C4-2B (cell line): ENCODE data around the gene AMMECR1.

ENCODE experiments used
- H3K27ac ChIP-seq: fragments of 450-650 bp; 2 replicates; pipeline ENCODE4 v1.5.1; 2017
- ZFX ChIP-seq: fragments of 450-650 bp; IDR thresholded peaks from 2 replicates; pipeline ENCODE4 v1.6.1; 2017
- TF ChIP-seq, protein P1 (sequence below): fragments of 450-650 bp; conservative IDR thresholded peaks from 2 replicates; pipeline ENCODE4 v1.5.1; 2017; ENCODE audit warnings: mild to moderate bottlenecking

AMMECR1 gene

DNA sequence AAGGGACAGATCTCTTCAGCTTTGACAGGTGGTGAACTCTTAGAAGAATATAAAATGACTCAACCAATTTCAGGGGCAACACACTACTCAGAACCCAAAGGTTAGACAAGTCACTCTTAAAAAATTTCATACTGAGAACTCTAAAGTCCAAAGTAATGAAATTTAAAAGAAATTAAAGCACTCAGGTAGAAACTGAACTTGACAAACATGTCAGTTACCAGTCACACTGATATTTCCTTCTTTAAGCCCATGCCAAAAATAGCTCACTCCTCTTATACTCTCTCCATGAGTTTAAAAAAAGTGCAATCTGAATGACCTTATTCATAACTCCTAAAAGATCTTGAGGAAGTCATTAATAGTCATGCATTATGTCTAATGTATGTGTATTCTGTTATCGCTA is 40.3 kb downstream of the AMMECR1 start:
- no peak for TF ChIP-seq ZFX
- TF ChIP-seq, protein P1, sequence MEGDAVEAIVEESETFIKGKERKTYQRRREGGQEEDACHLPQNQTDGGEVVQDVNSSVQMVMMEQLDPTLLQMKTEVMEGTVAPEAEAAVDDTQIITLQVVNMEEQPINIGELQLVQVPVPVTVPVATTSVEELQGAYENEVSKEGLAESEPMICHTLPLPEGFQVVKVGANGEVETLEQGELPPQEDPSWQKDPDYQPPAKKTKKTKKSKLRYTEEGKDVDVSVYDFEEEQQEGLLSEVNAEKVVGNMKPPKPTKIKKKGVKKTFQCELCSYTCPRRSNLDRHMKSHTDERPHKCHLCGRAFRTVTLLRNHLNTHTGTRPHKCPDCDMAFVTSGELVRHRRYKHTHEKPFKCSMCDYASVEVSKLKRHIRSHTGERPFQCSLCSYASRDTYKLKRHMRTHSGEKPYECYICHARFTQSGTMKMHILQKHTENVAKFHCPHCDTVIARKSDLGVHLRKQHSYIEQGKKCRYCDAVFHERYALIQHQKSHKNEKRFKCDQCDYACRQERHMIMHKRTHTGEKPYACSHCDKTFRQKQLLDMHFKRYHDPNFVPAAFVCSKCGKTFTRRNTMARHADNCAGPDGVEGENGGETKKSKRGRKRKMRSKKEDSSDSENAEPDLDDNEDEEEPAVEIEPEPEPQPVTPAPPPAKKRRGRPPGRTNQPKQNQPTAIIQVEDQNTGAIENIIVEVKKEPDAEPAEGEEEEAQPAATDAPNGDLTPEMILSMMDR: no peak

DNA sequence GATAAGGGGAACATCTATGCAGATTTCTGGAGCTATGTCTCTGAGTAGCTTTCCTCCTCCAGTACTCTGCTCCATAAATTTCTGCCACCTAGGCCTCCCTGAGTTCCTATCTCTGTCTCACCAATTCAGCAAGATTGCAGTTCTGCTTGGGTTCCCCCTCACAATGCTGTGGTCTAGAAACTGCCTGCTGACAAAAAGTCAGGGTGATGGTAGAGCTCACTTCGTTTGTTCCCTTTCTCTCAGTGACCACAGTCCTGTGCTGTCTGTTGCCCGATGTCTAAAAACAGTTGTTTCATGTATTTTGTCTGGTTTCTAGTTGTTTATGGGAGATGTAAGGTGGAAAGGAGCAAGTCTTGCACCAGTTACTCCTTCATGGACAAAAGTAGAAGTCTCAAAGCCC is 41.1 kb downstream of the AMMECR1 start:
- no peak overlapping the region for H3K27ac ChIP-seq
- TF ChIP-seq, protein P1: no peak
- no peak for TF ChIP-seq ZFX

More for the DNA sequence above, 40.3 kb downstream of the AMMECR1 start:
- H3K27ac ChIP-seq: no peak overlapping the region

DNA sequence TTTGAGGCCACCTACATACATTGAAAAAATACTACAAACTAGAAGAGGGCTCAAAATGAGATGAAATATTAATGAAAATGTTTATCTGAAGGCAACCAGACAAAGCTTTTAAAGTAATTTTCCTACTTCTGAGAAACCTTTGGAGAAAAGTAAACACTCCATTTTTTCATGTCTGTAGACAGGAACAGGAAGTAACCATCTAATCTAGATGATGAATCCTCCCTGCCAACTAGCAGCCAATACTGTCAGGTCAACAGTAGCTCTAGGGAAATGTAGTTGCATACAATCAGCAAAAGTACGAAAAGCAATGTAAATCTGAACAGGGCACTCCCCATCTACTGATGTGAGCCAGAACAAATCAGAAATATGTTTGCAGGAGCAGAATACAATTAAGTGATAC is 49.0 kb downstream of the AMMECR1 start:
- TF ChIP-seq ZFX: no peak
- TF ChIP-seq, protein P1: no peak
- H3K27ac ChIP-seq: no peak overlapping the region

DNA sequence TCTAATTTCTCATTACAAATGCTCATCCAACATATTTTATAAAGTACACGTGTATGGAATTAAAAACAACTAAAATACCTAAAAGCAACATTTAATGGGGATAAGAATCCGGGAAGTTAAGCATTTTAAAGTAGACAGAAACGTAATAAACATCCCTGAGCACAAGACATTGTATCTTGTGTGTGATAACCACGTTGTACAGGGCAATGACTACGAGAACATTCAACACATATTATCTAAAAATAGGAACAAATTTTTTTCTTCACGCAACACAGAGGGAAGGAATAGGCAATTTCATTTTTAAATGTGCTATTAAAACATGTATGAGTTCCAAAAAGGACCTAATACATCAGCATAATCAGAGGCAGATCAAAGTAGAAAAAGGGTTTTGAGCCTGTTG is 49.5 kb downstream of the AMMECR1 start:
- no peak overlapping the region for H3K27ac ChIP-seq
- TF ChIP-seq, protein P1: no peak

DNA sequence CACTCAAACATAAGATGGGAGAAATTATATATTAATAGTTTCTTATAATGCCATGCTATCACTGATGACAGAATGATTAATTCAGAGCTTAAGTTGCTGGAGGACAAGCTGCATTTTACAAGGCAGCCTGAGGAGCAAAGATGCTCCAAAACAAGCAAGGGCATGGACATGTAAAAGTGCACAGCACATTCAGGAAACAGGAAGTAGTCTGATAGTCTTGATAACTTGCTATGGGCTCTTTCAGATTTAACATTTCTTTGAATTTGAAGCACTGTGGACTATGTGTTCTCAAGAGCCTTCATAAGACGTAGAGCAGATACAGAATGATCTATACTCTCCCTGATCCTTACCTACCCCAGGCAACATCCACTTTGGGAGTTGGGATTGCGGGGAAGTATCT is 50.0 kb downstream of the AMMECR1 start:
- H3K27ac ChIP-seq: no peak overlapping the region
- TF ChIP-seq, protein P1: no peak
- TF ChIP-seq ZFX: no peak

DNA sequence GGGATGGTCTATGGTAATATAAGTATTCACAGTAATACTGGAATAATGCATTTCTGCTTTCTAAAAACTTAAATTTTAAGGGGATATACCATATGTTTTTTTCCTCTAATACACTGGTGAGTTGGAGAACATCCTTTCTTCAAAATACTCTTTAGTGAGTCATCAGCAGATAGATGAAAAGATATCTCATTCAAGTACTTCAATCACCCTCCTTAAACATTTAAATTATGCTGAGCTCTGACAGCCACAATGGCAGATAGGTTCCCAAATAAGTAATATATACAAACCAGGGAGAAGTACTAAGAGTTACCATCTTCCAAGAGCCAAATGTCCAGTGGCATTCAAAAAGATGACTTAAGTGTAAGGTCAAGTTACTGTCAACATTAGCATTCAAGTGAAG is 52.2 kb downstream of the AMMECR1 start:
- TF ChIP-seq, protein P1: no peak
- TF ChIP-seq ZFX: no peak
- H3K27ac ChIP-seq: no peak overlapping the region

DNA sequence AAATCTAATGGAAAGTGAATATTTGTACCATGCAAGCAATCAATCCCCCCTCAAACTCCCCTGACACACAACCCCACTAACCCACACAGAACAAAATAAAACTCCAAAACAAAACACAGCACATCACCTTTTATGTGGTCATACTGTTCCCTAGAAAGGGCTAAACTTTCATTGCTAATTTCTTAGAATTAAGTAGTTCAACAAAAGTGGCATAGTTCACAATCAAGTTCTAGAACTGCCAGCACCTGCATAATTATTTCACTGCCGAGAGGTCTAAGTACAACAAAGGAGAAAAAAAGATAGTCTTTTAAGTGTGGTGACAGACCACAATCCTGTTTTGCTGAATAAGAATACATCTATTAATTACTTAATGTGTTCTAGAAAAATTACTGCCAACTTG is 58.8 kb downstream of the AMMECR1 start:
- TF ChIP-seq ZFX: no peak
- TF ChIP-seq, protein P1: no peak
- no peak overlapping the region for H3K27ac ChIP-seq
